Activated CD4-positive, alpha-beta T cell treated with anti-CD3 and anti-CD28 coated beads, Interleukin-2, amount 10 ng/mL, durations not matched to agents 24 days and 14 days (primary cell): Measurements from ENCODE around the gene AK1. TPM values are rescaled to one million over a fixed set of nuclear protein-coding genes. Genes with fewer than 3 reads are reported as not detected.

Source experiments
- DNase-seq: peaks from one replicate; pipeline ENCODE4 v3.0.0; 2022
- H3K27ac Mint-ChIP-seq: one replicate; pipeline ENCODE4 v1.8.0; 2022; ENCODE audit warnings: mild to moderate bottlenecking, mixed read lengths
- H3K27me3 Mint-ChIP-seq: one replicate; pipeline ENCODE4 v1.8.0; 2022; ENCODE audit warnings: mixed read lengths
- H3K36me3 Mint-ChIP-seq: one replicate; pipeline ENCODE4 v1.8.0; 2022; ENCODE audit warnings: low read depth, mild to moderate bottlenecking, mixed read lengths
- H3K4me1 Mint-ChIP-seq: one replicate; pipeline ENCODE4 v1.8.0; 2021; ENCODE audit warnings: mixed read lengths
- H3K4me3 Mint-ChIP-seq: one replicate; pipeline ENCODE4 v1.8.0; 2022; ENCODE audit warnings: mild to moderate bottlenecking, moderate library complexity, mixed read lengths
- H3K9me3 Mint-ChIP-seq: one replicate; pipeline ENCODE4 v1.8.0; 2021; ENCODE audit warnings: mixed read lengths
- intact Hi-C: fragments of 100-400 bp; cut with micrococcal nuclease; formaldehyde crosslinking; loops from one replicate; pipeline ENCODE4 v1.15.1; 2023
- total RNA-seq: library from RNA; stranded (reverse); gene quantifications from 2 replicates; pipeline ENCODE4 v1.2.3, GENCODE V29; 2022

Gene AK1
- total RNA-seq, 1 donor from 2014 or later = 19.9 TPM

GRCh38 chr9:127832248-127832647 lies 45.2 kb downstream of the AK1 start:
- Mint-ChIP-seq H3K4me3 (no peak overlapping the region), H3K4me1 (peaks cover 9% of the 10 kb centered on the region), H3K27me3 (no peaks in the 10 kb centered on the region), H3K27ac (peak overlapping the region; percentile 76), H3K9me3 (no peaks in the 10 kb centered on the region), H3K36me3 (peaks cover 6% of the 10 kb centered on the region)
- peak; percentile 65 for DNase-seq
- intact Hi-C loops = no loop called here

GRCh38 chr9:127829205-127829906 lies 48.1 kb downstream of the AK1 start:
- intact Hi-C loops = no loop called here
- Mint-ChIP-seq H3K9me3 (no peaks in the 10 kb centered on the region), H3K4me1 (peaks cover 7% of the 10 kb centered on the region), H3K27me3 (no peaks in the 10 kb centered on the region), H3K36me3 (peaks cover 6% of the 10 kb centered on the region), H3K4me3 (no peak overlapping the region), H3K27ac (no peak overlapping the region)
- no peak for DNase-seq

- DNase-seq = no peak
- Mint-ChIP-seq H3K36me3 (peaks cover 10% of the 10 kb centered on the region), H3K4me1 (peaks cover 7% of the 10 kb centered on the region), H3K27me3 (no peaks in the 10 kb centered on the region), H3K4me3 (no peak overlapping the region), H3K27ac (peak overlapping the region; percentile 8), H3K9me3 (no peaks in the 10 kb centered on the region)
- intact Hi-C loops = no loop called here
Observed at GRCh38 chr9:127828262-127829031, 49.0 kb downstream of the AK1 start.

- no peaks in the 10 kb centered on the region for H3K27me3 Mint-ChIP-seq
- H3K27ac Mint-ChIP-seq = no peak overlapping the region
- intact Hi-C loops = no loop called here
- H3K4me3 Mint-ChIP-seq = no peak overlapping the region
- H3K36me3 Mint-ChIP-seq = peaks cover 7% of the 10 kb centered on the region
- DNase-seq = no peak
- no peaks in the 10 kb centered on the region for H3K4me1 Mint-ChIP-seq
- no peaks in the 10 kb centered on the region for H3K9me3 Mint-ChIP-seq
Observed at GRCh38 chr9:127826253-127826913, 51.1 kb downstream of the AK1 start.

- Mint-ChIP-seq H3K27me3 (no peaks in the 10 kb centered on the region), H3K36me3 (peaks cover 7% of the 10 kb centered on the region), H3K4me1 (no peaks in the 10 kb centered on the region), H3K9me3 (no peaks in the 10 kb centered on the region), H3K27ac (no peak overlapping the region), H3K4me3 (no peak overlapping the region)
- no peak for DNase-seq
- intact Hi-C loops = no loop called here
Observed at GRCh38 chr9:127825319-127826051, 52.0 kb downstream of the AK1 start.

- no peaks in the 10 kb centered on the region for H3K27me3 Mint-ChIP-seq
- H3K4me3 Mint-ChIP-seq = no peak overlapping the region
- peaks cover 14% of the 10 kb centered on the region for H3K36me3 Mint-ChIP-seq
- no peak overlapping the region for H3K27ac Mint-ChIP-seq
- no peak for DNase-seq
- intact Hi-C loops = no loop called here
- H3K9me3 Mint-ChIP-seq = no peaks in the 10 kb centered on the region
- no peaks in the 10 kb centered on the region for H3K4me1 Mint-ChIP-seq
Observed at GRCh38 chr9:127822108-127822507, 55.4 kb downstream of the AK1 start.

GRCh38 chr9:127818574-127818973 lies 58.9 kb downstream of the AK1 start:
- peaks cover 19% of the 10 kb centered on the region for H3K36me3 Mint-ChIP-seq
- no peak for DNase-seq
- no peak overlapping the region for H3K27ac Mint-ChIP-seq
- no peaks in the 10 kb centered on the region for H3K4me1 Mint-ChIP-seq
- H3K9me3 Mint-ChIP-seq = no peaks in the 10 kb centered on the region
- no peak overlapping the region for H3K4me3 Mint-ChIP-seq
- no peaks in the 10 kb centered on the region for H3K27me3 Mint-ChIP-seq
- intact Hi-C loops = no loop called here

GRCh38 chr9:127817881-127818434 lies 59.5 kb downstream of the AK1 start:
- Mint-ChIP-seq H3K9me3 (no peaks in the 10 kb centered on the region), H3K27ac (no peak overlapping the region), H3K4me1 (no peaks in the 10 kb centered on the region), H3K4me3 (no peak overlapping the region), H3K27me3 (no peaks in the 10 kb centered on the region), H3K36me3 (peaks cover 23% of the 10 kb centered on the region)
- no peak for DNase-seq
- intact Hi-C loops = no loop called here

- DNase-seq = no peak
- no peak overlapping the region for H3K27ac Mint-ChIP-seq
- no peak overlapping the region for H3K4me3 Mint-ChIP-seq
- no peaks in the 10 kb centered on the region for H3K27me3 Mint-ChIP-seq
- intact Hi-C loops = no loop called here
- H3K4me1 Mint-ChIP-seq = no peaks in the 10 kb centered on the region
- H3K36me3 Mint-ChIP-seq = peaks cover 24% of the 10 kb centered on the region
- H3K9me3 Mint-ChIP-seq = no peaks in the 10 kb centered on the region
Observed at GRCh38 chr9:127816728-127817127, 60.7 kb downstream of the AK1 start.

Other genes starting within 250 kb of the AK1 start
- not detected in 2 replicates for gene CFAP157, start 170.7 kb downstream of the AK1 start, total RNA-seq
- 22.8 TPM in 2 replicates for gene PTRH1, start 162.0 kb downstream of the AK1 start, total RNA-seq
- gene TTC16, start 161.6 kb downstream of the AK1 start, total RNA-seq = not detected in 2 replicates
- 20.4 and 21.4 TPM in 2 replicates for gene TOR2A, start 142.4 kb downstream of the AK1 start, total RNA-seq
- 22.2 and 23.3 TPM in 2 replicates for gene SH2D3C, start 99.0 kb downstream of the AK1 start, total RNA-seq
- gene CDK9, start 91.6 kb downstream of the AK1 start, total RNA-seq = 79.1 and 96.4 TPM in 2 replicates
- 126 and 128 TPM in 2 replicates for gene FPGS, start 74.8 kb downstream of the AK1 start, total RNA-seq
- gene ENG, start 23.0 kb downstream of the AK1 start, total RNA-seq = 29.9 and 32.4 TPM in 2 replicates
- 53.3 and 61.2 TPM in 2 replicates for gene ST6GALNAC6, start 21.9 kb upstream of the AK1 start, total RNA-seq
- 28.0 and 28.3 TPM in 2 replicates for gene ST6GALNAC4, start 39.4 kb upstream of the AK1 start, total RNA-seq
- 0.89 and 0.90 TPM in 2 replicates for gene PIP5KL1, start 53.1 kb upstream of the AK1 start, total RNA-seq
- gene DPM2, start 60.2 kb upstream of the AK1 start, total RNA-seq = 62.7 and 65.1 TPM in 2 replicates
- gene EEIG1, start 103.3 kb upstream of the AK1 start, total RNA-seq = 56.1 and 64.4 TPM in 2 replicates
- 9.6 and 11.1 TPM in 2 replicates for gene NAIF1, start 189.6 kb upstream of the AK1 start, total RNA-seq
- gene SLC25A25, start 190.6 kb upstream of the AK1 start, total RNA-seq = 12.2 and 14.0 TPM in 2 replicates